Erythroblast (primary cell): Measurements from ENCODE around the gene TENM4.

ENCODE experiments used
- GATA1 ChIP-seq: IDR thresholded peaks from 2 replicates; pipeline ENCODE4 v1.6.1; 2011; ENCODE audit warnings: low read depth, mild to moderate bottlenecking, control low read depth, low read length, moderate library complexity
- POLR2A ChIP-seq: IDR thresholded peaks from 2 replicates; pipeline ENCODE4 v1.6.1; 2011; ENCODE audit warnings: mild to moderate bottlenecking, low read length

DNA sequence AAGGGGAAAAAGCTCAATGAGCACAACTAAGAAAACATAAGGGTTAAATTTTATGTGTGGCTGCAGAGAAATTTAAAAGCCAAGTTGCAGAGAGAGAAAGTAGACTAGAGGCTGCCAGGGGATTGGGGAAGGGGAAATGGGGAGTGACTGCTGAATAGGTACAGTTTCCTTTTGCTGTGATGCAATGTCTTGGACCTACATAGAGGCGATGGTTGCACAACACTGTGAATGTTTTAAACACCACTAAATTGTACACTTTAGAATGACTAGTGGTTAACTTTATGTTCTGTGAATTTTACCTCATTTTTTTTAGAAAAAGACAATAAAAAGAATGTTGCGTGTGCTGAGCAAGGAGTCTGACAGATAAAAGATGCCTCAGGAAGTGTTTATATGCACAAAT lies 36.5 kb downstream of the TENM4 start:
- TF ChIP-seq POLR2A (no peak), GATA1 (no peak)
